ENCODE results near the gene VSX2. TPM values are rescaled to one million over a fixed set of nuclear protein-coding genes. Genes with fewer than 3 reads are reported as not detected.

The VSX2 gene
- total and polyA plus RNA-seq, 2 donors (not counting 1 experiment from before 2014, with no cell fraction given): not detected

- H2AFZ ChIP-seq (ENCODE audit: low read length): no peak overlapping the region
- H3K27me3 ChIP-seq (ENCODE audit: control insufficient read depth, insufficient read depth, low read length): peaks cover 14% of the 10 kb centered on the region
- no peaks in the 10 kb centered on the region for H3K36me3 ChIP-seq (ENCODE audit: control insufficient read depth, insufficient read depth, low read length)
- TF ChIP-seq, protein P1, sequence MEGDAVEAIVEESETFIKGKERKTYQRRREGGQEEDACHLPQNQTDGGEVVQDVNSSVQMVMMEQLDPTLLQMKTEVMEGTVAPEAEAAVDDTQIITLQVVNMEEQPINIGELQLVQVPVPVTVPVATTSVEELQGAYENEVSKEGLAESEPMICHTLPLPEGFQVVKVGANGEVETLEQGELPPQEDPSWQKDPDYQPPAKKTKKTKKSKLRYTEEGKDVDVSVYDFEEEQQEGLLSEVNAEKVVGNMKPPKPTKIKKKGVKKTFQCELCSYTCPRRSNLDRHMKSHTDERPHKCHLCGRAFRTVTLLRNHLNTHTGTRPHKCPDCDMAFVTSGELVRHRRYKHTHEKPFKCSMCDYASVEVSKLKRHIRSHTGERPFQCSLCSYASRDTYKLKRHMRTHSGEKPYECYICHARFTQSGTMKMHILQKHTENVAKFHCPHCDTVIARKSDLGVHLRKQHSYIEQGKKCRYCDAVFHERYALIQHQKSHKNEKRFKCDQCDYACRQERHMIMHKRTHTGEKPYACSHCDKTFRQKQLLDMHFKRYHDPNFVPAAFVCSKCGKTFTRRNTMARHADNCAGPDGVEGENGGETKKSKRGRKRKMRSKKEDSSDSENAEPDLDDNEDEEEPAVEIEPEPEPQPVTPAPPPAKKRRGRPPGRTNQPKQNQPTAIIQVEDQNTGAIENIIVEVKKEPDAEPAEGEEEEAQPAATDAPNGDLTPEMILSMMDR (conservative IDR thresholded peaks at IDR 0.05 in 1 of 2, IDR thresholded peaks at IDR 0.05 in 1 of 2; ENCODE audit: low read depth in 1 of 2, low read length in 2 of 2): no peak
- no peak for TF ChIP-seq EZH2 (IDR thresholded peaks at IDR 0.05; ENCODE audit: low read length, missing control alignments)
- no peaks in the 10 kb centered on the region for H3K4me1 ChIP-seq (ENCODE audit: control insufficient read depth, extremely low read depth, insufficient read depth, low read length)
- H3K4me2 ChIP-seq (ENCODE audit: extremely low read depth, insufficient read depth, low read length): no peak overlapping the region
- no peak overlapping the region for H3K4me3 ChIP-seq (replicated peaks in 1 of 4; ENCODE audit: control extremely low read depth in 1 of 4, insufficient read depth in 1 of 4, low read depth in 3 of 4, low read length in 4 of 4)
- DNase-seq (ENCODE audit: low read depth in 2 of 2): no peak
- no peaks in the 10 kb centered on the region for H3K9me3 ChIP-seq (ENCODE audit: control insufficient read depth, insufficient read depth, low read depth, low read length)
- no peaks in the 10 kb centered on the region for H3K79me2 ChIP-seq (ENCODE audit: control insufficient read depth, insufficient read depth, low read length)
- H3K27ac ChIP-seq (ENCODE audit: insufficient read depth, low read length): no peak overlapping the region
- H3K9ac ChIP-seq (ENCODE audit: insufficient read depth, low read length): no peak overlapping the region
- no peaks in the 10 kb centered on the region for H4K20me1 ChIP-seq (ENCODE audit: control insufficient read depth, extremely low read depth, insufficient read depth, low read length)
These were observed 22.8 kb downstream of the VSX2 start for GRCh38 chr14:74262076-74262475.

DNA sequence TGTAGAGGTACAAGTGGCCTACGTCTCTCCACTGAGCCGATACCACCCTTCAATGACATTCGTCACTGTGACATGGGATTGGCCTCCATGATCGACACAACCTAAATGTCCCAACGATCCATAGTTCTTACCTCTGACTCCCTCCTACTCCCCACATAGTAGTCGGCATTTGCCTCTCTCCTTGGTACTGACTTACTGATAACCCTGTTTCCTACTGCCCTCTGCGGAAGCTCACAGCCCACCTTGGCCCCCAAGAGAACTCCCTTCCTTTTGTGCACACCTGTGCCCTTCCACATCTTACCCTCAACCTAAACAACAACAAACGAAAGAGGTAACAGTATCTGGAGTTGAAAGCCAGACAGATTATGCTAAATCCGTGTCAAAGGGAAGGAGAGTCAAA lies 23.9 kb downstream of the VSX2 start:
- no peaks in the 10 kb centered on the region for H3K9me3 ChIP-seq (ENCODE audit: control insufficient read depth, insufficient read depth, low read depth, low read length)
- TF ChIP-seq, protein P1 (conservative IDR thresholded peaks at IDR 0.05 in 1 of 2, IDR thresholded peaks at IDR 0.05 in 1 of 2; ENCODE audit: low read depth in 1 of 2, low read length in 2 of 2): no peak
- no peak for TF ChIP-seq EZH2 (IDR thresholded peaks at IDR 0.05; ENCODE audit: low read length, missing control alignments)

GRCh38 chr14:74263921-74264320 lies 24.7 kb downstream of the VSX2 start:
- H3K4me3 ChIP-seq (replicated peaks in 1 of 4; ENCODE audit: control extremely low read depth in 1 of 4, insufficient read depth in 1 of 4, low read depth in 3 of 4, low read length in 4 of 4): no peak overlapping the region
- no peaks in the 10 kb centered on the region for H3K79me2 ChIP-seq (ENCODE audit: control insufficient read depth, insufficient read depth, low read length)
- DNase-seq (ENCODE audit: low read depth in 2 of 2): no peak
- TF ChIP-seq, protein P1 (conservative IDR thresholded peaks at IDR 0.05 in 1 of 2, IDR thresholded peaks at IDR 0.05 in 1 of 2; ENCODE audit: low read depth in 1 of 2, low read length in 2 of 2): no peak
- TF ChIP-seq EZH2 (IDR thresholded peaks at IDR 0.05; ENCODE audit: low read length, missing control alignments): no peak
- no peak overlapping the region for H2AFZ ChIP-seq (ENCODE audit: low read length)
- no peaks in the 10 kb centered on the region for H3K4me1 ChIP-seq (ENCODE audit: control insufficient read depth, extremely low read depth, insufficient read depth, low read length)
- H3K27ac ChIP-seq (ENCODE audit: insufficient read depth, low read length): no peak overlapping the region
- H3K27me3 ChIP-seq (ENCODE audit: control insufficient read depth, insufficient read depth, low read length): peaks cover 4% of the 10 kb centered on the region
- H4K20me1 ChIP-seq (ENCODE audit: control insufficient read depth, extremely low read depth, insufficient read depth, low read length): no peaks in the 10 kb centered on the region
- H3K36me3 ChIP-seq (ENCODE audit: control insufficient read depth, insufficient read depth, low read length): no peaks in the 10 kb centered on the region
- no peak overlapping the region for H3K9ac ChIP-seq (ENCODE audit: insufficient read depth, low read length)
- H3K4me2 ChIP-seq (ENCODE audit: extremely low read depth, insufficient read depth, low read length): no peak overlapping the region
- H3K9me3 ChIP-seq (ENCODE audit: control insufficient read depth, insufficient read depth, low read depth, low read length): no peaks in the 10 kb centered on the region

More for the DNA sequence above, 23.9 kb downstream of the VSX2 start:
- Histone ChIP-seq H3K4me2 (ENCODE audit: extremely low read depth, insufficient read depth, low read length) (no peak overlapping the region), H3K4me1 (ENCODE audit: control insufficient read depth, extremely low read depth, insufficient read depth, low read length) (no peaks in the 10 kb centered on the region), H3K27me3 (ENCODE audit: control insufficient read depth, insufficient read depth, low read length) (peaks cover 12% of the 10 kb centered on the region), H3K27ac (ENCODE audit: insufficient read depth, low read length) (no peak overlapping the region), H3K4me3 (replicated peaks in 1 of 4; ENCODE audit: control extremely low read depth in 1 of 4, insufficient read depth in 1 of 4, low read depth in 3 of 4, low read length in 4 of 4) (no peak overlapping the region), H4K20me1 (ENCODE audit: control insufficient read depth, extremely low read depth, insufficient read depth, low read length) (no peaks in the 10 kb centered on the region), H3K36me3 (ENCODE audit: control insufficient read depth, insufficient read depth, low read length) (no peaks in the 10 kb centered on the region), H3K9ac (ENCODE audit: insufficient read depth, low read length) (no peak overlapping the region), H2AFZ (ENCODE audit: low read length) (no peak overlapping the region), H3K79me2 (ENCODE audit: control insufficient read depth, insufficient read depth, low read length) (no peaks in the 10 kb centered on the region)
- DNase-seq (ENCODE audit: low read depth in 2 of 2): no peak
